OCI-LY7 (cell line): ENCODE results near the gene TTC34.

Experiments
- EZH2phosphoT487 ChIP-seq: fragments of 200-600 bp; sonication (generic); IDR thresholded peaks from 2 replicates; pipeline ENCODE4 v1.6.1; 2018; ENCODE audit warnings: low read depth, borderline replicate concordance, mild to moderate bottlenecking, mixed run types, antibody characterized with exemption, low read length, moderate library complexity, mixed read lengths
- TF ChIP-seq, protein P1 (sequence below): fragments of 200-600 bp; sonication (generic); conservative IDR thresholded peaks from 2 replicates; pipeline ENCODE4 v1.5.1; 2014; ENCODE audit warnings: mild to moderate bottlenecking, antibody characterized with exemption, low read length, moderate library complexity, mixed read lengths

DNA sequence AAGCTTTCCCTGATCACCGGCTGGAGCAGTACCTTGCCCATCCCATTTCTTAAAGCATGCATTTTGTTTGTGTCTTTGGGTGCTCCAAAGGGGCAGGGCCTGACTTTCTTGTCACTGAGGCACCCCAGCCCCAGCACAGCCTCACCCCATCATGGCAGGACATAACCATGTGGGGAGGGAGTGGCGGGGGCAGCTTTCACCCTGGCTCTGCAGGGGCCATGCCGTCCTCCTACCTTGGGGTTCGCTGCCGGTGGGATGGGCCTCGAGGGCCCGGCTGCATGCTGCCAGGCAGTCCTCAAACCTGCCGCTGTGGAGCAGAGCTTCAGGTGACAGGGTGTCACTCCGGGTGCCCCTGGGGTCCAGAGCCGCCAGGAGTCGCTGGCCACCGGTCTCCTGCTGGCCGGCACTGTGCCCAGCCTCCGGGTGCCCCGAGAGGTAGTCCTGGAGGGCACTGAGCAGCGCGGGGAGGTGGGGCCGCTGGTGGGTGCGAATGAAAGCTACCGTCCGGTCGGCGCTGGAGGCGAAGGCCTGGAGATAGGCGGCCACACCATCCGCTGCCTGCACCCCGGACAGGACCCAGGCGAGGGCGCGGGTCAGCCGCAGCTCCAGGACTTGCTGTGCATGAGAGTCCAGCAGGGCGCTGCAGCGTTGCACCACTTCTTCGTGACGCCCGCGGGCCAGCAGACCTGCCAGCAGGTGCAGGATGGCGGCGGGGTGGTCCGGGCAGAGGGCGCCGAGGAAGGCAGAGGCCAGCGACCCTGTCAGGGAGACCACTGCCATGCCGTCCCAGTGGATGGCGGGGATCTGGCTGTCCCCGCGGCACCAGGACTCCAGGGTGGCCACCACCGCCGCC, 1.5 kb downstream of the TTC34 start:
- TF ChIP-seq, protein P1, sequence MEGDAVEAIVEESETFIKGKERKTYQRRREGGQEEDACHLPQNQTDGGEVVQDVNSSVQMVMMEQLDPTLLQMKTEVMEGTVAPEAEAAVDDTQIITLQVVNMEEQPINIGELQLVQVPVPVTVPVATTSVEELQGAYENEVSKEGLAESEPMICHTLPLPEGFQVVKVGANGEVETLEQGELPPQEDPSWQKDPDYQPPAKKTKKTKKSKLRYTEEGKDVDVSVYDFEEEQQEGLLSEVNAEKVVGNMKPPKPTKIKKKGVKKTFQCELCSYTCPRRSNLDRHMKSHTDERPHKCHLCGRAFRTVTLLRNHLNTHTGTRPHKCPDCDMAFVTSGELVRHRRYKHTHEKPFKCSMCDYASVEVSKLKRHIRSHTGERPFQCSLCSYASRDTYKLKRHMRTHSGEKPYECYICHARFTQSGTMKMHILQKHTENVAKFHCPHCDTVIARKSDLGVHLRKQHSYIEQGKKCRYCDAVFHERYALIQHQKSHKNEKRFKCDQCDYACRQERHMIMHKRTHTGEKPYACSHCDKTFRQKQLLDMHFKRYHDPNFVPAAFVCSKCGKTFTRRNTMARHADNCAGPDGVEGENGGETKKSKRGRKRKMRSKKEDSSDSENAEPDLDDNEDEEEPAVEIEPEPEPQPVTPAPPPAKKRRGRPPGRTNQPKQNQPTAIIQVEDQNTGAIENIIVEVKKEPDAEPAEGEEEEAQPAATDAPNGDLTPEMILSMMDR = no peak
- no peak for TF ChIP-seq EZH2phosphoT487
